Upper lobe of left lung (tissue), 6 donors: ENCODE data around the gene KRT13. TPM values are rescaled to one million over a fixed set of nuclear protein-coding genes. Genes with fewer than 3 reads are reported as not detected.

Experiments
- ATAC-seq, 2 donors: fragments of 200-7000 bp; cut with Tn5 transposase; one replicate each; pipeline ENCODE4 v1.9.1; 2022; ENCODE audit warnings: mild to moderate bottlenecking in 2 of 2, moderate library complexity in 2 of 2; ENCODE audit not compliant: low FRiP score in 2 of 2
- DNase-seq, 2 donors: peaks; one replicate each; pipeline ENCODE4 v3.0.0-alpha.2; 2019 to 2020
- H3K27ac ChIP-seq, 4 donors: fragments of 200-600 bp; sonication (generic); one replicate each; pipeline ENCODE4 v1.5.1; 2016 to 2019
- H3K27me3 ChIP-seq, 4 donors: fragments of 200-600 bp; sonication (generic); one replicate each; pipeline ENCODE4 v1.5.1; 2017 to 2019
- H3K36me3 ChIP-seq, 4 donors: fragments of 200-600 bp; sonication (generic); one replicate each; pipeline ENCODE4 v1.5.1; 2016 to 2019
- H3K4me1 ChIP-seq, 4 donors: fragments of 200-600 bp; sonication (generic); one replicate each; pipeline ENCODE4 v1.5.1; 2018 to 2019
- H3K4me3 ChIP-seq, 4 donors: fragments of 200-600 bp; sonication (generic); one replicate each; pipeline ENCODE4 v1.5.1; 2017 to 2019; ENCODE audit warnings: mild to moderate bottlenecking in 2 of 4, moderate library complexity in 1 of 4
- H3K9me3 ChIP-seq, 4 donors: fragments of 200-600 bp; sonication (generic); one replicate each; pipeline ENCODE4 v1.5.1; 2018 to 2019
- EP300 ChIP-seq, 4 donors: sonication (generic); formaldehyde crosslinking; IDR thresholded peaks; one replicate each; pipeline ENCODE4 v1.5.1; 2017; ENCODE audit warnings: antibody characterized with exemption in 4 of 4, control low read depth in 2 of 4
- POLR2A ChIP-seq, 4 donors: fragments of 450-650 bp; IDR thresholded peaks; one replicate each; pipeline ENCODE4 v1.5.1; 2016 to 2017; ENCODE audit warnings: antibody characterized with exemption in 4 of 4, mild to moderate bottlenecking in 2 of 4
- POLR2AphosphoS5 ChIP-seq, 2 donors: sonication (generic); formaldehyde crosslinking; IDR thresholded peaks; one replicate each; pipeline ENCODE4 v1.5.1; 2017; ENCODE audit warnings: antibody characterized with exemption in 2 of 2
- WGBS, 2 donors: methylation state at CpG; one replicate each; pipeline ENCODE4 v1.1.5; 2017 to 2018; 5-methylcytosine and 5-hydroxymethylcytosine counted together
- total RNA-seq, 6 donors: library from RNA; depleted of rRNA in 4 of 6; stranded (reverse); fragments of >200 nt in 4 of 6; gene quantifications; one replicate each; pipeline versions ENCODE4 v1.1.0 to v1.2.1, GENCODE V29; 2016 to 2021
- TF ChIP-seq, protein P1 (sequence below), 6 experiments: fragments of 450-650 bp in 4 of 6; fragments of 200-600 bp in 2 of 6; sonication (generic) in 2 of 6; IDR thresholded peaks; one replicate each; pipeline ENCODE4 v1.5.1; 2016 to 2019; ENCODE audit warnings: antibody characterized with exemption in 6 of 6
- donor health status: DM: no; HTN: no; CAD: no; lungs with moderate emphysema.
- donor health status: DM: no; HTN: yes; CAD: no; lungs with severe emphysema.

KRT13 gene
- total RNA-seq, 6 donors from 2014 or later = 1.0 to 12.1 (median 7.2) TPM

DNA sequence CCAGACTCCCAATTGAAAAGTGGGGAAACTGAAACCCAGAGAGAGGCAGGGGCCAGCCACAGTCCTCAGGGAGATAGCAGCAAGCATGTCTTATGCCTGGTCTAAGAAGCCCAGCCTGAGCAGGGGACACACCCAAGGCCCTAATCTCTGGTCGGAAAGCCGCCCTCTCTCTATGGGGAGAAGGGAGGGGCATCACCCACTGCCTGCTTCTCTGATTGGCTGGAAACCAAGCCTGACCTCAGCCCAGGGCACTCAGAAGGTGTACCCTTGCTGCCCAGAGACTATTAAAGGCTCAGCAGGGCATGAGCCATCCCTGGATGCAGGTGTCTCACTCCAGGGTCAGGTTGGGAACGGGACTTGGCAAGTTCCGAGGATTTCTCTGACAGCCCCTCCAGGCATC lies 5.7 kb upstream of the KRT13 start:
- Histone ChIP-seq H3K4me3 (no peak overlapping the region), H3K27ac (no peak overlapping the region), H3K9me3 (no peaks in the 10 kb centered on the region), H3K36me3 (no peaks in the 10 kb centered on the region), H3K4me1 (peaks cover 0 to 9% (median 1%) of the 10 kb centered on the region in 4 donors), H3K27me3 (no peaks in the 10 kb centered on the region)
- ATAC-seq (no peak), DNase-seq (peak in 1 of 2 donors; percentile 57)
- TF ChIP-seq EP300 (IDR thresholded peaks at IDR 0.05) (no peak), POLR2AphosphoS5 (IDR thresholded peaks at IDR 0.05) (no peak), POLR2A (IDR thresholded peaks at IDR 0.05) (no peak)
- TF ChIP-seq, protein P1, sequence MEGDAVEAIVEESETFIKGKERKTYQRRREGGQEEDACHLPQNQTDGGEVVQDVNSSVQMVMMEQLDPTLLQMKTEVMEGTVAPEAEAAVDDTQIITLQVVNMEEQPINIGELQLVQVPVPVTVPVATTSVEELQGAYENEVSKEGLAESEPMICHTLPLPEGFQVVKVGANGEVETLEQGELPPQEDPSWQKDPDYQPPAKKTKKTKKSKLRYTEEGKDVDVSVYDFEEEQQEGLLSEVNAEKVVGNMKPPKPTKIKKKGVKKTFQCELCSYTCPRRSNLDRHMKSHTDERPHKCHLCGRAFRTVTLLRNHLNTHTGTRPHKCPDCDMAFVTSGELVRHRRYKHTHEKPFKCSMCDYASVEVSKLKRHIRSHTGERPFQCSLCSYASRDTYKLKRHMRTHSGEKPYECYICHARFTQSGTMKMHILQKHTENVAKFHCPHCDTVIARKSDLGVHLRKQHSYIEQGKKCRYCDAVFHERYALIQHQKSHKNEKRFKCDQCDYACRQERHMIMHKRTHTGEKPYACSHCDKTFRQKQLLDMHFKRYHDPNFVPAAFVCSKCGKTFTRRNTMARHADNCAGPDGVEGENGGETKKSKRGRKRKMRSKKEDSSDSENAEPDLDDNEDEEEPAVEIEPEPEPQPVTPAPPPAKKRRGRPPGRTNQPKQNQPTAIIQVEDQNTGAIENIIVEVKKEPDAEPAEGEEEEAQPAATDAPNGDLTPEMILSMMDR (IDR thresholded peaks at IDR 0.05) = no peak
- 65 to 71% methylated on average over 2 to 4 of the region's 4 CpGs for WGBS, 2 donors

DNA sequence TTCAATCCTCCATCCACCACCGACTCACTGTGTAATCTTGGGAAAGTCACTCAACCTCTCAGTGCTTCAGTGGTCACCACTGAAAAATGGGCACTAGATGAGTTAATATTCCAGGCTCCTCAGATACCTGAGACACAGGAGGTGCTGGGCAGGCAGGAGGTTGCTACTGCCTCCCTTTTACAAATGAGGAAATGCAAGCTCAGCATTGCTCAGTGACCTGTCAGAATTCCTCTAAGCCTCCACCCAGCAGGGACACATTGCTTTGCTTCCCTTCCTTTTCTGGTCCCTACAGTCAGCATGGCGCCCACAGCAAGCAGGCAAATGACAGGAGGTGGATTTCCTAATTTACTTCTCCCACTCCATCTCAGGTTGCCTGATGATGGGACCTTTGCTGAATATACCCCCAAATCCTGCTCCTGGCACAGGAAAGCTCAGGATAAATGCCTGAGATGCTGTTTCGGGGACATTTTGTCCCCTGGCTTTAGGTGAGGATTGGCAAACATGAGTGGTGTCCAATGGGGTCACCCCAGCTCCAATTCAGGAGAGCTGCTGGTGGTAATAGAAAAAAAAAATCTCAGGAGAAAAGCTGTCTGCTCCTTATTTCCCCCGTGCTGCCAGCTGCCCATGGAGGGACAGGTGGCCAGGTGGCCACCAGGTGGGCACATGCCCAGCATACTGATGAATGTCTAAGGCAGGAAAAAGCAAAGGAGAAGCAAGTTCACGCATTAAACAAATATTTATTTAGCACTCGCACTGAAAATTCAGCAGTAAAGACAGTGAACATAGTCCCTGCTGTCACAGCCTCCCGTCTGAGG lies 5.0 kb upstream of the KRT13 start:
- Histone ChIP-seq H3K4me1 (peaks cover 0 to 9% (median 2%) of the 10 kb centered on the region in 4 donors), H3K27me3 (no peaks in the 10 kb centered on the region), H3K36me3 (no peaks in the 10 kb centered on the region), H3K9me3 (no peaks in the 10 kb centered on the region), H3K4me3 (no peak overlapping the region), H3K27ac (no peak overlapping the region)
- DNase-seq (no peak), ATAC-seq (no peak)
- TF ChIP-seq EP300 (IDR thresholded peaks at IDR 0.05) (no peak), POLR2A (IDR thresholded peaks at IDR 0.05) (no peak), POLR2AphosphoS5 (IDR thresholded peaks at IDR 0.05) (no peak)
- TF ChIP-seq, protein P1 (IDR thresholded peaks at IDR 0.05) = peak in 1 of 6 experiments; percentile 6
- WGBS, 2 donors = 74 to 80% methylated on average over 7 of the region's 7 CpGs

DNA sequence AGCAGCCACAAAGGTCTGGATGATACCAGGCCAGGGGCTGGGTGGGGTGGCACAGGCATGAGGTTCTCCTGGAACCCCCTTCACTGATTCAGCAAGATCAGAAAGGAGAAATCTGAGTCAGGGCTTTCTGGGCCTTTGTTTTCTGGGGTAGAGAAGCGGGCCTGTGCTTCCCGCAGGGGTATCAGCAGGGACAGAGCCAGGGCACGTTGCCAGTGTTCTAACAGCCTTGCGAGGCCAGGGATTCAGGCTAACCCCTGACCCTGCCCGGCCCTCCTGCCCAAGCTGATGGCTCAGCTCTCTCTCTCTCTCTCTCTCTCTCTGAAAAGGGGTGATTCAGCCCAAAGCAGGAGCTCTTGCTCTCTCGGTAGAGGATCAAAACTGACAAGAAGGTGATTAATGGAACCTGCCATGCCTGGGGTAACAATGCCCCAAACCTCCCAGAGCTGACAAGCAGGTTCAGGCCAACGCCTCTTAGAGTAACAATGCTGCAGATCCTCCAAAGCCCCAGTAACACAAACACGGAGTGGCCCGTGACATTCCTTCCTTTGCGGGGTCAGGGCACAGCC lies 2.0 kb upstream of the KRT13 start:
- Histone ChIP-seq H3K27ac (peak overlapping the region in 2 of 4 donors; percentile 49 to 57), H3K36me3 (no peaks in the 10 kb centered on the region), H3K4me3 (no peak overlapping the region), H3K9me3 (no peaks in the 10 kb centered on the region), H3K27me3 (no peaks in the 10 kb centered on the region), H3K4me1 (peaks cover 0 to 9% (median 4%) of the 10 kb centered on the region in 4 donors)
- DNase-seq = no peak
- TF ChIP-seq, protein P1 (IDR thresholded peaks at IDR 0.05) = no peak
- TF ChIP-seq POLR2A (IDR thresholded peaks at IDR 0.05) = no peak
- TF ChIP-seq EP300 (IDR thresholded peaks at IDR 0.05) = no peak
- TF ChIP-seq POLR2AphosphoS5 (IDR thresholded peaks at IDR 0.05) = no peak
- WGBS, 2 donors = 53 to 67% methylated on average over 5 to 10 of the region's 10 CpGs
- no peak for ATAC-seq

DNA sequence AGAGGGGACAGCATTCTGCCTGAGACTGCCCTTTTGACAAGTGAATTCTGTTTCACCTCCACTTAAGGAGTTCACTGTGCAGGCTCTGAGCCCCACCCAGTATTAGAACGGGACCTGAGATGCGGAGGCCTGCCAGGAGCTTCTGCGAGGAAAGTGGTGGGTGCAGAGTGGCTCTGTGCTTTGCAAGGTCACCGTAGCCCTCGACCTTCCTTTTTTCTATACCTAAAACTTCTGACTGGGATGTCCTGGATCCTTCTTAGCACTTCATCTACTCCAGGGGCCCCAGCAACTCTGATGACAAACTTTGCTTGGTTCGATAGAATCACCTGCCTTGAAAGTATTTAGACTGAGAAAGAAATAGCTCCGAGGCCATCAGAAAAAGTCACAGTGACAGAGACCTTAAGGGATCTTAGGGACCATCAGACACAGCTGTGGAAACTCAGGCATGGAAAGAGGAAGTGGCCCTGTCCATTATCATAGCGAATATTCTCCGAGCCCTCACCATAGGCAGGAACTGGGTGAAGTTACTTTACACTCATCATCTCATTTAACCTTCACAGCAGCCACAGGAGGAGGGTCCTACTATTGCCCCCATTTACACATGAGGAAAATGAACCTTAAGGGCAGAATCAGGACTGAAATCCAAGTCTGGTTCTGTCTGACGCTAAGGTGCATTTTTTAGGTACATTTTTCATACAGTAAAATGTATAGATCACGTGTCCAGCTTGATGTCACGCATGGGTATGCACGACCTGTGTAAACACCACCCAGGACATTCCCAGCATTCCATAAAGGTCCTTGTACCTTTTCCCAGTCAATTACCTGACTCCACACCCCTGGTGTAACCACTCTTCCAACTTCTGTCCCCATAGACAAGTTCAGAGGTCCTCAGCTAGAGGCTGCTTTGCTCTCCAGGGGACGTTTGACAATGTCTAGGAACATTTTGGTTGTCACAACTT lies 676 bp upstream of the KRT13 start:
- Histone ChIP-seq H3K27me3 (no peaks in the 10 kb centered on the region), H3K9me3 (no peaks in the 10 kb centered on the region), H3K36me3 (no peaks in the 10 kb centered on the region), H3K4me3 (no peak overlapping the region), H3K27ac (no peak overlapping the region), H3K4me1 (peaks cover 0 to 5% (median 4%) of the 10 kb centered on the region in 4 donors)
- WGBS, 2 donors = 63 to 71% methylated on average over 14 of the region's 14 CpGs
- TF ChIP-seq POLR2AphosphoS5 (IDR thresholded peaks at IDR 0.05) (no peak), EP300 (IDR thresholded peaks at IDR 0.05) (peak in 1 of 4 donors; percentile 32)
- DNase-seq (no peak), ATAC-seq (no peak)
